Testis (tissue), 3 donors: ENCODE results near the gene LPAR3. TPM values are rescaled to one million over a fixed set of nuclear protein-coding genes. Genes with fewer than 3 reads are reported as not detected.
A peak's percentile ranks its signal among the peaks of the same experiment; 100 is the strongest.

Source experiments
- DNase-seq: peaks from one replicate; pipeline ENCODE4 v3.0.0-alpha.2; 2019
- H3K27ac ChIP-seq, 2 donors: fragments of 200-600 bp; sonication (generic); one replicate each; pipeline ENCODE4 v1.5.1; 2019
- H3K27me3 ChIP-seq: fragments of 200-600 bp; sonication (generic); one replicate; pipeline ENCODE4 v1.5.1; 2019
- H3K36me3 ChIP-seq: fragments of 200-600 bp; sonication (generic); one replicate; pipeline ENCODE4 v1.5.1; 2017; ENCODE audit warnings: low read depth; ENCODE audit errors: missing control alignments
- H3K4me1 ChIP-seq: fragments of 200-600 bp; sonication (generic); one replicate; pipeline ENCODE4 v1.5.1; 2019
- H3K4me3 ChIP-seq, 2 donors: fragments of 200-600 bp; sonication (generic); one replicate each; pipeline ENCODE4 v1.5.1; 2017 to 2019
- H3K9me3 ChIP-seq: fragments of 200-600 bp; sonication (generic); one replicate; pipeline ENCODE4 v1.5.1; 2017
- POLR2A ChIP-seq: fragments of 450-650 bp; IDR thresholded peaks from one replicate; pipeline ENCODE4 v1.6.1; 2017; ENCODE audit warnings: antibody characterized with exemption, mild to moderate bottlenecking, moderate library complexity
- WGBS, 2 donors: methylation state at CpG; one replicate each; pipeline ENCODE4 v1.1.5; 2018; 5-methylcytosine and 5-hydroxymethylcytosine counted together
- intact Hi-C: fragments of 100-400 bp; cut with DNase I; formaldehyde crosslinking; loops from one replicate; pipeline ENCODE4 v1.15.1; 2023; ENCODE audit warnings: low total_unique reads
- polyA plus RNA-seq: library from polyadenylated mRNA; stranded (reverse); fragments of 350-450 nt; fragmentation: Illumina TruSeq; extraction: RNeasy Lipid Tissue Mini Kit (QIAGEN cat#74804); gene quantifications from one replicate; pipeline ENCODE4 v1.2.3, GENCODE V29; 2014; ENCODE audit warnings: low read depth, low replicate concordance; ENCODE audit not compliant: insufficient read depth
- total RNA-seq, 2 donors: library from RNA; depleted of rRNA; stranded (reverse); fragments of >200 nt; gene quantifications; one replicate each; pipeline ENCODE4 v1.2.3, GENCODE V29; 2016
- TF ChIP-seq, protein P1 (sequence below), 3 experiments: fragments of 450-650 bp in 2 of 3; fragments of 200-600 bp in 1 of 3; sonication (generic) in 1 of 3; IDR thresholded peaks; one replicate each; pipeline ENCODE4 v1.5.1; 2016 to 2019; ENCODE audit warnings: antibody characterized with exemption in 3 of 3, mild to moderate bottlenecking in 2 of 3, moderate library complexity in 1 of 3

Gene LPAR3
- total and polyA plus RNA-seq, 3 donors from 2014 or later, result 23.3 to 73.8 (median 65.9) TPM

GRCh38 chr1:84873366-84873765 lies 19.6 kb downstream of the LPAR3 start:
- H3K27ac ChIP-seq, result no peak overlapping the region
- no peaks in the 10 kb centered on the region for H3K36me3 ChIP-seq
- intact Hi-C loops, result no loop called here
- DNase-seq, result no peak
- H3K4me1 ChIP-seq, result peaks cover 5% of the 10 kb centered on the region
- TF ChIP-seq, protein P1, sequence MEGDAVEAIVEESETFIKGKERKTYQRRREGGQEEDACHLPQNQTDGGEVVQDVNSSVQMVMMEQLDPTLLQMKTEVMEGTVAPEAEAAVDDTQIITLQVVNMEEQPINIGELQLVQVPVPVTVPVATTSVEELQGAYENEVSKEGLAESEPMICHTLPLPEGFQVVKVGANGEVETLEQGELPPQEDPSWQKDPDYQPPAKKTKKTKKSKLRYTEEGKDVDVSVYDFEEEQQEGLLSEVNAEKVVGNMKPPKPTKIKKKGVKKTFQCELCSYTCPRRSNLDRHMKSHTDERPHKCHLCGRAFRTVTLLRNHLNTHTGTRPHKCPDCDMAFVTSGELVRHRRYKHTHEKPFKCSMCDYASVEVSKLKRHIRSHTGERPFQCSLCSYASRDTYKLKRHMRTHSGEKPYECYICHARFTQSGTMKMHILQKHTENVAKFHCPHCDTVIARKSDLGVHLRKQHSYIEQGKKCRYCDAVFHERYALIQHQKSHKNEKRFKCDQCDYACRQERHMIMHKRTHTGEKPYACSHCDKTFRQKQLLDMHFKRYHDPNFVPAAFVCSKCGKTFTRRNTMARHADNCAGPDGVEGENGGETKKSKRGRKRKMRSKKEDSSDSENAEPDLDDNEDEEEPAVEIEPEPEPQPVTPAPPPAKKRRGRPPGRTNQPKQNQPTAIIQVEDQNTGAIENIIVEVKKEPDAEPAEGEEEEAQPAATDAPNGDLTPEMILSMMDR (IDR thresholded peaks at IDR 0.05), result no peak
- TF ChIP-seq POLR2A, result no peak
- H3K9me3 ChIP-seq, result no peaks in the 10 kb centered on the region
- no peak overlapping the region for H3K4me3 ChIP-seq
- WGBS, 2 donors, result 86 to 90% methylated on average over 2 of the region's 2 CpGs
- no peaks in the 10 kb centered on the region for H3K27me3 ChIP-seq

- H3K4me3 ChIP-seq, result no peak overlapping the region
- intact Hi-C loops, result no loop called here
- no peaks in the 10 kb centered on the region for H3K27me3 ChIP-seq
- peaks cover 5% of the 10 kb centered on the region for H3K4me1 ChIP-seq
- no peak overlapping the region for H3K27ac ChIP-seq
- no peak for TF ChIP-seq POLR2A
- TF ChIP-seq, protein P1 (IDR thresholded peaks at IDR 0.05), result no peak
- DNase-seq, result no peak
- 60 to 63% methylated on average over 9 of the region's 9 CpGs for WGBS, 2 donors
- no peaks in the 10 kb centered on the region for H3K36me3 ChIP-seq
- H3K9me3 ChIP-seq, result no peaks in the 10 kb centered on the region
These were observed 20.2 kb downstream of the LPAR3 start for GRCh38 chr1:84872696-84873355.

DNA sequence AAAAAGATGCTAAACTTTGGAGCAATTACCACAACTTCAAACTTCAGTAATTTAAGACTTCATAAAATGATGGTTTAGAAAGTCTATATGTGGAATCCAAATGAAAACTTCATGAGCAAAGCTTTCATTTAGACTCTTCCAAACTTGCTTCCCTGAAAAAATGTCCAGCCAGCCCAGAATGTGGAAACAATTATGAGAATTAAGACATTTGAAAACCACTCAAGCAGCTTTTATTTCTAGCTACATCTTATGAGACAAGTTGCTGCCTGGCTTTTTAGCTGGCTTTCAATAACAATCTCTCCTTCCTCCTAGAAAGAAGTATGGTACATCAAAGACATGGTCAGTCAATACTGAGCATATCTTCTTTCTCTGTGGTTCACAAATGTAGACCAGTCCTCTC lies 21.8 kb downstream of the LPAR3 start:
- Histone ChIP-seq H3K4me3 (no peak overlapping the region), H3K27me3 (no peaks in the 10 kb centered on the region), H3K36me3 (no peaks in the 10 kb centered on the region), H3K9me3 (no peaks in the 10 kb centered on the region), H3K4me1 (peaks cover 5% of the 10 kb centered on the region), H3K27ac (peak overlapping the region in 1 of 2 donors; percentile 48)
- intact Hi-C loops, result no loop called here
- TF ChIP-seq, protein P1 (IDR thresholded peaks at IDR 0.05), result no peak
- no peak for TF ChIP-seq POLR2A
- DNase-seq, result no peak

DNA sequence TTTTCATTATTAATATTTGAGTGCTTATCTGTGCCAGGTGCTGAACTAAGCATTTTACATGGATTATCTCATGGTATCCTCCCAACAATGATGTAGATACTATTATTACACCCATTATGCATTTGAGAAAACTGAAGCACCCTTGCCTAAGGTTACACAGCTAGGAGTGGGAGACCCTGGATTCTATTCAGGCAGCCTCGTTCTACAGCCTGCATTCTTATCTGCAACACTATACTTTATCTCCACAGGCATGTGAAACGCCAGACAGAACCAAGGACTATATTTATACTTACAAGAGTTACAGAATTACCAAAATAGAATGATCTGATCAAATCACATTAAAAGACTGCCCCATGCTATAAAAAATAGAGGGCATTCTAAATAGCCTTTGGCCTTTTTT lies 22.4 kb downstream of the LPAR3 start:
- H3K36me3 ChIP-seq, result no peaks in the 10 kb centered on the region
- no peak for TF ChIP-seq POLR2A

DNA sequence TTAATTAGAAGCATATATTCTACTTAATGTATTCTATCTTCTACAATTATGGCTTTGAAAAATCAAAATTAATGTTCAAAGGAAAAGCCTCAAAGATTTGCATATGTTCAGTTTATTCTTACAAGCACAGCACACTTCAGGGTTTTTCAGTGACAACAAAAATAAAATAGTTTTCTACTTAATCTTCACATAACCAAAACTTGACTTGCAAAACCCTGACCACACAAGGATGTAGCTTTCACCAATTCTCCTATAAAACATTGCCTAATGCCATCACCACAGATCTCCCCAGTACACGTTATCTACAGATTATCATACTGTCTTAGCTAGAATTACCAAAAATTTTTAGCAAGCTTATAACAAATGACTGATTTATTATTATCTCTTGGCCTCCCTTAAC lies 23.3 kb downstream of the LPAR3 start:
- no peaks in the 10 kb centered on the region for H3K27me3 ChIP-seq
- no peak overlapping the region for H3K4me3 ChIP-seq
- H3K4me1 ChIP-seq, result peaks cover 5% of the 10 kb centered on the region
- H3K36me3 ChIP-seq, result no peaks in the 10 kb centered on the region
- TF ChIP-seq, protein P1 (IDR thresholded peaks at IDR 0.05), result no peak
- TF ChIP-seq POLR2A, result no peak
- peak overlapping the region in 1 of 2 donors; percentile 21 for H3K27ac ChIP-seq
- intact Hi-C loops, result no loop called here
- no peaks in the 10 kb centered on the region for H3K9me3 ChIP-seq
- DNase-seq, result no peak
- 61 to 83% methylated on average over 1 of the region's 1 CpG for WGBS, 2 donors

More for the DNA sequence above, 22.4 kb downstream of the LPAR3 start:
- Histone ChIP-seq H3K27me3 (no peaks in the 10 kb centered on the region), H3K4me1 (peaks cover 5% of the 10 kb centered on the region), H3K9me3 (no peaks in the 10 kb centered on the region), H3K4me3 (no peak overlapping the region), H3K27ac (peak overlapping the region; percentile 2 to 48)
- intact Hi-C loops, result no loop called here
- 30 to 36% methylated on average over 2 of the region's 2 CpGs for whole genome bisulfite sequencing, 2 donors
- peak; percentile 54 for DNase-seq
